Transverse colon (tissue), 4 donors: ENCODE results near the gene MMEL1. TPM values are rescaled to one million over a fixed set of nuclear protein-coding genes. Genes with fewer than 3 reads are reported as not detected.

Source experiments
- DNase-seq: peaks from one replicate; pipeline ENCODE4 v3.0.0-alpha.2; 2019
- H3K27ac ChIP-seq, 4 donors: fragments of 200-600 bp; sonication (generic); 2 replicates each; pipeline ENCODE4 v1.5.1; 2016 to 2018; ENCODE audit warnings: inconsistent platforms in 4 of 4
- H3K27me3 ChIP-seq: fragments of 200-600 bp; sonication (generic); 2 replicates; pipeline ENCODE4 v1.5.1; 2017; ENCODE audit warnings: inconsistent platforms
- H3K36me3 ChIP-seq, 4 donors: fragments of 200-600 bp; sonication (generic); 2 replicates each; pipeline ENCODE4 v1.5.1; 2017 to 2019; ENCODE audit warnings: inconsistent platforms in 4 of 4
- H3K4me1 ChIP-seq, 4 donors: fragments of 200-600 bp; sonication (generic); 2 replicates each; pipeline ENCODE4 v1.5.1; 2017 to 2020; ENCODE audit warnings: inconsistent platforms in 4 of 4
- H3K4me3 ChIP-seq, 4 donors: fragments of 200-600 bp; sonication (generic); 1 replicate in 1 of 4; 2 replicates in 3 of 4; pipeline versions ENCODE4 v1.5.1 to v1.6.1; 2017 to 2019; ENCODE audit warnings: inconsistent platforms in 4 of 4
- H3K9me3 ChIP-seq, 2 donors: fragments of 200-600 bp; sonication (generic); 2 replicates each; pipeline ENCODE4 v1.5.1; 2017 to 2019; ENCODE audit warnings: inconsistent platforms in 2 of 2
- EP300 ChIP-seq: sonication (generic); formaldehyde crosslinking; IDR thresholded peaks from one replicate; pipeline ENCODE4 v1.6.1; 2017; ENCODE audit warnings: antibody characterized with exemption, low read depth
- POLR2A ChIP-seq: fragments of 450-650 bp; IDR thresholded peaks from one replicate; pipeline ENCODE4 v1.6.1; 2016; ENCODE audit warnings: antibody characterized with exemption, mild to moderate bottlenecking, moderate library complexity
- POLR2AphosphoS5 ChIP-seq, 3 donors: sonication (generic); formaldehyde crosslinking; IDR thresholded peaks; one replicate each; pipeline ENCODE4 v1.6.1; 2016; ENCODE audit warnings: antibody characterized with exemption in 3 of 3
- WGBS, 2 donors: methylation state at CpG; one replicate each; pipeline ENCODE4 v1.1.5; 2018; ENCODE audit warnings: low coverage in 1 of 2; 5-methylcytosine and 5-hydroxymethylcytosine counted together
- in situ Hi-C, 4 donors: fragments of 200-750 bp; cut with MboI; loops; one replicate each; pipeline versions ENCODE4 v1.15.0 to v1.15.1; 2017; ENCODE audit warnings: low sequenced_read_pairs in 3 of 4, low pct_ligation_motif_present in 1 of 4, low pct_unique_long_range_greater_than_20kb in 1 of 4
- intact Hi-C: fragments of 100-400 bp; cut with DNase I; formaldehyde crosslinking; loops from one replicate; pipeline ENCODE4 v1.15.1; 2023; ENCODE audit warnings: low total_unique reads
- total RNA-seq, 4 donors: library from RNA; depleted of rRNA; stranded (reverse); fragments of >200 nt; gene quantifications; one replicate each; pipeline ENCODE4 v1.1.0, GENCODE V29; 2016
- TF ChIP-seq, protein P1 (sequence below), 5 experiments: fragments of 200-600 bp in 3 of 5; fragments of 450-650 bp in 2 of 5; sonication (generic) in 3 of 5; IDR thresholded peaks; 1 replicate in 2 of 5; 2 replicates in 3 of 5; pipeline ENCODE4 v1.5.1; 2016 to 2017; ENCODE audit warnings: antibody characterized with exemption in 5 of 5, inconsistent platforms in 3 of 5, mild to moderate bottlenecking in 2 of 5, moderate library complexity in 1 of 5

Gene MMEL1
- total RNA-seq, 4 donors from 2014 or later: 10.5 to 16.7 (median 12.4) TPM; not detected in 1

DNA sequence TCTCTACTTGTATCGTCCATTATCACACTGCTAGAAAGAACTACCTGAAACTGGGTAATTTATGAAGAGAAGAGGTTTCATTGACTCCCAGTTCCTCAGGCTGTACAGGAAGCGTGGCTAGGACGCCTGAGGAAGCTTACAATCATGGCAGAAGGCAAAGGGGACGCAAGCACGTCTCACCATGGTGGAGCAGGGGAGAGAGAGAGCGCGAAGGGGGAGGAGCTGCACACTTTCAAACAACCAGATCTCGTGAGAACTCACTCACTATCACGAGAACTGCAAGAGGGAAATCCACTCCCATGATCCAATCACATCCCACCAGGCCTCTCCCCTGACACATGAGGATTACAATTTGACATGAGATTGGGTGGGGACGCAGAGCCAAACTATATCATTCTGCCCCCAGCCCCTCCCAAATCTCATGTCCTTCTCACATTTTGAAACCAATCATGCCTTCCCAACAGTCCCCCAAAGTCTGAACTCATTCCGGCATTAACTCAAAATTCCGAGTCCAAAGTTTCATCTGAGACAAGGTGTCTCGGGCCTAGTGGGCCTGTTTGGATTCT lies 8.0 kb downstream of the MMEL1 start:
- no peak for DNase-seq
- 83 to 93% methylated on average over 7 to 13 of the region's 13 CpGs for WGBS, 2 donors
- H3K9me3 ChIP-seq: no peaks in the 10 kb centered on the region
- no peaks in the 10 kb centered on the region for H3K36me3 ChIP-seq
- H3K4me3 ChIP-seq: no peak overlapping the region
- no peak for TF ChIP-seq POLR2A
- TF ChIP-seq EP300: no peak
- TF ChIP-seq, protein P1, sequence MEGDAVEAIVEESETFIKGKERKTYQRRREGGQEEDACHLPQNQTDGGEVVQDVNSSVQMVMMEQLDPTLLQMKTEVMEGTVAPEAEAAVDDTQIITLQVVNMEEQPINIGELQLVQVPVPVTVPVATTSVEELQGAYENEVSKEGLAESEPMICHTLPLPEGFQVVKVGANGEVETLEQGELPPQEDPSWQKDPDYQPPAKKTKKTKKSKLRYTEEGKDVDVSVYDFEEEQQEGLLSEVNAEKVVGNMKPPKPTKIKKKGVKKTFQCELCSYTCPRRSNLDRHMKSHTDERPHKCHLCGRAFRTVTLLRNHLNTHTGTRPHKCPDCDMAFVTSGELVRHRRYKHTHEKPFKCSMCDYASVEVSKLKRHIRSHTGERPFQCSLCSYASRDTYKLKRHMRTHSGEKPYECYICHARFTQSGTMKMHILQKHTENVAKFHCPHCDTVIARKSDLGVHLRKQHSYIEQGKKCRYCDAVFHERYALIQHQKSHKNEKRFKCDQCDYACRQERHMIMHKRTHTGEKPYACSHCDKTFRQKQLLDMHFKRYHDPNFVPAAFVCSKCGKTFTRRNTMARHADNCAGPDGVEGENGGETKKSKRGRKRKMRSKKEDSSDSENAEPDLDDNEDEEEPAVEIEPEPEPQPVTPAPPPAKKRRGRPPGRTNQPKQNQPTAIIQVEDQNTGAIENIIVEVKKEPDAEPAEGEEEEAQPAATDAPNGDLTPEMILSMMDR (IDR thresholded peaks at IDR 0.05): no peak
- no peak for TF ChIP-seq POLR2AphosphoS5 (IDR thresholded peaks at IDR 0.05)
- no peak overlapping the region for H3K27ac ChIP-seq
- in situ Hi-C loops: loop anchor here in 1 of 4 donors (25.0 kb wide), 1 partner anchor 213 kb away; the partner anchor contains the start of gene PEX10
- intact Hi-C loops: no loop called here
- peaks cover 0 to 5% (median 2%) of the 10 kb centered on the region in 4 donors for H3K4me1 ChIP-seq
- H3K27me3 ChIP-seq: peaks cover 68% of the 10 kb centered on the region

DNA sequence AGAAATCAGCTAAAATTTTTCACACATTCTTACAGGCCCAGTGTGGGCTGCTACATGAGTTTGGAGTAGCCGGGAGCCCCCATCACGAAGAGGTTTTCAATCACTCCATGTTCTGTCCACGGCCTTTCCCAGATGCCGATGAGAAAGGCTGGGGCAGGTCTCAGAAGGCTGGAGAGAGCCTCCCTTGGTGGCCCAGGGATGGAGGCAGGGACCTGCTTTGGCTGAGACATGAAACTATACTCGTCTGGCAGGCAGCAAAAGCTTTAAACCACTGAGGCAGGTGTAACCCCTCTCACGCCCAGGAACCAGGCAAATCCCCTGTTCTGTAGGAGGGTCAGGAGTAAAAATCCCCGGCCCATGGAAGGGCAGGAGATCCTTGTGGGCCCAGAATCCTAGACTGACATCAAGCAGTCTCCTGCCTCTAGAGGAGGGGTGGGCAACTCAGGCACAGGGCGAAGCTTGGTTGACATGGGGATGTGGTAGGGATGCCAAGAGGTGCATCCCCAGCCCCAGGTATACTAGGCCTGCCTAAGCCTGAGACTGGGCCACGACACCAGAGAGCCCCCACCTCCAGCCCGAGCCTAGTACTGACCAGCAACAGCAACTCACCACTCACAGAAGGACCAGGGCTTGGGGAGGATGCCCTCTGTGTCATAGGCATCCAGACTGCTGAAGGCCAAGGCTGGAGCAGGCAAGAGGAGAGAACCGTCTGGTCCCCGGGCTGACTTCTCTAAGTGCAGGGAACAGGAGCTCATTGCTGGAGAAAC lies 9.1 kb downstream of the MMEL1 start:
- TF ChIP-seq EP300 (no peak), POLR2A (no peak), POLR2AphosphoS5 (IDR thresholded peaks at IDR 0.05) (no peak)
- TF ChIP-seq, protein P1 (IDR thresholded peaks at IDR 0.05): no peak
- Histone ChIP-seq H3K4me3 (no peak overlapping the region), H3K27me3 (peaks cover 62% of the 10 kb centered on the region), H3K36me3 (no peaks in the 10 kb centered on the region), H3K4me1 (peaks cover 0 to 4% (median 0%) of the 10 kb centered on the region in 4 donors), H3K9me3 (no peaks in the 10 kb centered on the region), H3K27ac (no peak overlapping the region)
- in situ Hi-C loops: no loop called here
- intact Hi-C loops: no loop called here
- no peak for DNase-seq
- WGBS, 2 donors: 82 to 100% methylated on average over 1 to 12 of the region's 12 CpGs

DNA sequence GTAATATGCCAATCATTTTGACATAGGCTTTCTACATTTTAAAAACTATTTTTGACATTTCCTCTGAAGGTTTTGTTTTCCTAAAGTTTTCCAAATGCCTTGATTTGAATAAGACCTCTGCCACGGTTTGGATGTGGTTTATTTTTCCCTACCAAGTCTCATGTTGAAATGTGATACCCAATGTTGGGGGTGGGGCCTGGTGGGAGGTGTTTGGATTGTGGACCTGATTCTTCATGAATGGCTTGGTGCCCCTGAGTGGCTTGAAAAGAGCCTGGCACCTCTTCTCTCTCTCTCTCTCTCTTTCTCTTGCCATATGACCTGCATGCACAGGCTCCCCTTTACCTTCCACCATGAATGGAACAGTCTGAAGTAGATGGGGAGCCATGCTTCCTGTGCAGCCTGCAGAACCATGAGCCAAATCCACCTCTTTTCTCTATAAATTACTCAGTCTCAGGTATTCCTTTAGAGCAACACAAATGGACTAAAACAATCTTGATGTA lies 14.8 kb downstream of the MMEL1 start:
- in situ Hi-C loops (no loop called here), intact Hi-C loops (no loop called here)
- DNase-seq: no peak
- peaks cover 25% of the 10 kb centered on the region for H3K27me3 ChIP-seq
- peaks cover 3 to 6% of the 10 kb centered on the region in 2 donors for H3K9me3 ChIP-seq
- H3K27ac ChIP-seq: no peak overlapping the region
- TF ChIP-seq POLR2AphosphoS5 (IDR thresholded peaks at IDR 0.05): no peak
- no peak for TF ChIP-seq POLR2A
- TF ChIP-seq EP300: no peak
- TF ChIP-seq, protein P1 (IDR thresholded peaks at IDR 0.05): no peak
- 8 to 14% methylated on average over 1 of the region's 1 CpG for WGBS, 2 donors
- no peak overlapping the region for H3K4me3 ChIP-seq
- H3K4me1 ChIP-seq: no peaks in the 10 kb centered on the region
- H3K36me3 ChIP-seq: no peaks in the 10 kb centered on the region

DNA sequence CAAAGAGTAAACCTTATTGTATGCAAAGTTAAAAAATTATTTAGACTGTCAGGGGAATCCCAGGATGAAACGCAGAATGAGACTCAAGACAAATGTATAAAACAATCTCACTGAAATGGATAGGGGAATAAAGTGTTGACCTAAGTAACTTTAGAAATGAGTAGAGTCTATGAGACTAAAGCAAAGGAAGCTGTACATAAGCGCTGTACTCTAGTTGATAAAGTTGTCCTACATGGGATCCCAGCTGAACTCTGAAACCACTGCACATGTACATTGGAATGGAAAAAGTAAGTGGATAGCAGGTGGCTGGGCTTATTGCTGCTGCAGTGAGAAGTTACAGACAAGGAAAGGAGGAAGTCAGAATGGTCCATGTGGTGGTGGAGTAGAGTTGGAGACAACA lies 18.7 kb downstream of the MMEL1 start:
- Histone ChIP-seq H3K36me3 (no peaks in the 10 kb centered on the region), H3K9me3 (peaks cover 3 to 6% of the 10 kb centered on the region in 2 donors), H3K27me3 (peaks cover 9% of the 10 kb centered on the region), H3K4me1 (peaks cover 0 to 8% (median 2%) of the 10 kb centered on the region in 4 donors), H3K27ac (no peak overlapping the region), H3K4me3 (no peak overlapping the region)
- WGBS, 2 donors: 86 to 90% methylated on average over 2 of the region's 2 CpGs
- TF ChIP-seq EP300: no peak
- in situ Hi-C loops (no loop called here), intact Hi-C loops (no loop called here)
- no peak for DNase-seq
